Body of pancreas (tissue), 4 donors: ENCODE data around the gene PAGE4. TPM values are rescaled to one million over a fixed set of nuclear protein-coding genes. Genes with fewer than 3 reads are reported as not detected.

Source experiments
- ATAC-seq: fragments of 150-250 bp; one replicate; pipeline ENCODE4 v1.9.1; 2016
- DNase-seq, 4 donors: peaks; one replicate each; pipeline ENCODE4 v3.0.0-alpha.2; 2019
- H3K27ac ChIP-seq, 4 donors: fragments of 200-600 bp; sonication (generic); 1 replicate in 3 of 4; 2 replicates in 1 of 4; pipeline versions ENCODE4 v1.5.1 to v1.6.1; 2016 to 2019; ENCODE audit warnings: mild to moderate bottlenecking in 1 of 4, mixed read lengths in 1 of 4, moderate library complexity in 1 of 4
- H3K27me3 ChIP-seq, 2 donors: fragments of 200-600 bp; sonication (generic); one replicate each; pipeline ENCODE4 v1.6.0; 2016; ENCODE audit warnings: mild to moderate bottlenecking in 1 of 2
- H3K36me3 ChIP-seq, 2 donors: fragments of 200-600 bp; sonication (generic); replicated peaks in 1 of 2; 2 replicates each; pipeline ENCODE4 v1.5.1; 2016; ENCODE audit warnings: low read depth in 2 of 2; ENCODE audit not compliant: insufficient read depth in 1 of 2
- H3K4me1 ChIP-seq: fragments of 200-600 bp; sonication (generic); one replicate; pipeline ENCODE4 v1.6.0; 2016
- H3K4me3 ChIP-seq, 2 donors: fragments of 200-600 bp; sonication (generic); 1 replicate in 1 of 2; 2 replicates in 1 of 2; pipeline ENCODE4 v1.5.1; 2016 to 2019
- H3K9me3 ChIP-seq, 3 donors: fragments of 200-600 bp; sonication (generic); 1 replicate in 2 of 3; 2 replicates in 1 of 3; pipeline ENCODE4 v1.5.1; 2016
- POLR2A ChIP-seq, 3 donors: fragments of 450-650 bp; IDR thresholded peaks; one replicate each; pipeline ENCODE4 v1.6.1; 2016; ENCODE audit warnings: antibody characterized with exemption in 3 of 3, mild to moderate bottlenecking in 2 of 3
- WGBS, 2 donors: methylation state at CpG; one replicate each; pipeline ENCODE4 v1.1.5; 2017; 5-methylcytosine and 5-hydroxymethylcytosine counted together
- intact Hi-C: fragments of 100-400 bp; cut with DNase I; formaldehyde crosslinking; loops from one replicate; pipeline ENCODE4 v1.15.1; 2023
- total RNA-seq, 2 donors: library from RNA; depleted of rRNA; stranded (reverse); fragments of >200 nt; gene quantifications; one replicate each; pipeline ENCODE4 v1.1.0, GENCODE V29; 2016
- TF ChIP-seq, protein P1 (sequence below), 7 experiments: fragments of 450-650 bp in 4 of 7; fragments of 200-600 bp in 3 of 7; sonication (generic) in 3 of 7; IDR thresholded peaks; one replicate each; pipeline ENCODE4 v1.5.1; 2016 to 2019; ENCODE audit warnings: antibody characterized with exemption in 7 of 7

PAGE4 gene, protein sequence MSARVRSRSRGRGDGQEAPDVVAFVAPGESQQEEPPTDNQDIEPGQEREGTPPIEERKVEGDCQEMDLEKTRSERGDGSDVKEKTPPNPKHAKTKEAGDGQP
- not detected for total RNA-seq

DNA sequence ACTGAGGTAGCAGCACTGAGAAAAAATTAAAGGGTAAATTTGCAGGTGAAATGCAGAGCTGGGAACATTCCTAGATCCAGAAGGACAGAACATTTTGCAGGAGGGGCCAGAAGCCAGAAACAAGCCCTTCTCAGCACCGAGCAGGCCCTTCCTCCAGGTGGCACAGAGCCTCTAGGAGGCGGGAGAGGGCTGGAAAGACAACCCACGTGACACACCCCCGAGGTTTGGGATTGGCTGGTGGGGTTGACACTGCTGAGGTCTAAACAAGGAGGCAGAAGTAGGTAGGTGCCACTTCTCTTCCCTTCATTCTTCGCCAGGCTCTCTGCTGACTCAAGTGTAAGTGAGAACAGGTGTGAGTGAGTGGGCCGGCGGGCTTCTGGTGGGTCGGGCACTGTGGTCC is at the start of gene PAGE4:
Gene PAGE4 (plus strand): TSS at position 288 of the 400 bp plus-strand sequence. CDS start 1,126 bp downstream, outside the sequence.
- DNase-seq (no peak), ATAC-seq (no peak)
- 67 to 73% methylated on average over 2 to 5 of the region's 8 CpGs for WGBS, 2 donors
- Histone ChIP-seq H3K27ac (no peak within 1 kb of the TSS), H3K36me3 (no peaks in the 10 kb centered on the region), H3K4me3 (no peak within 1 kb of the TSS), H3K4me1 (no peaks in the 10 kb centered on the region), H3K27me3 (no peaks in the 10 kb centered on the region), H3K9me3 (peaks cover 0 to 2% (median 0%) of the 10 kb centered on the region in 3 donors)
- intact Hi-C loops: no loop called here
- TF ChIP-seq POLR2A (IDR thresholded peaks at IDR 0.05): no peak
- TF ChIP-seq, protein P1, sequence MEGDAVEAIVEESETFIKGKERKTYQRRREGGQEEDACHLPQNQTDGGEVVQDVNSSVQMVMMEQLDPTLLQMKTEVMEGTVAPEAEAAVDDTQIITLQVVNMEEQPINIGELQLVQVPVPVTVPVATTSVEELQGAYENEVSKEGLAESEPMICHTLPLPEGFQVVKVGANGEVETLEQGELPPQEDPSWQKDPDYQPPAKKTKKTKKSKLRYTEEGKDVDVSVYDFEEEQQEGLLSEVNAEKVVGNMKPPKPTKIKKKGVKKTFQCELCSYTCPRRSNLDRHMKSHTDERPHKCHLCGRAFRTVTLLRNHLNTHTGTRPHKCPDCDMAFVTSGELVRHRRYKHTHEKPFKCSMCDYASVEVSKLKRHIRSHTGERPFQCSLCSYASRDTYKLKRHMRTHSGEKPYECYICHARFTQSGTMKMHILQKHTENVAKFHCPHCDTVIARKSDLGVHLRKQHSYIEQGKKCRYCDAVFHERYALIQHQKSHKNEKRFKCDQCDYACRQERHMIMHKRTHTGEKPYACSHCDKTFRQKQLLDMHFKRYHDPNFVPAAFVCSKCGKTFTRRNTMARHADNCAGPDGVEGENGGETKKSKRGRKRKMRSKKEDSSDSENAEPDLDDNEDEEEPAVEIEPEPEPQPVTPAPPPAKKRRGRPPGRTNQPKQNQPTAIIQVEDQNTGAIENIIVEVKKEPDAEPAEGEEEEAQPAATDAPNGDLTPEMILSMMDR (IDR thresholded peaks at IDR 0.05): no peak

DNA sequence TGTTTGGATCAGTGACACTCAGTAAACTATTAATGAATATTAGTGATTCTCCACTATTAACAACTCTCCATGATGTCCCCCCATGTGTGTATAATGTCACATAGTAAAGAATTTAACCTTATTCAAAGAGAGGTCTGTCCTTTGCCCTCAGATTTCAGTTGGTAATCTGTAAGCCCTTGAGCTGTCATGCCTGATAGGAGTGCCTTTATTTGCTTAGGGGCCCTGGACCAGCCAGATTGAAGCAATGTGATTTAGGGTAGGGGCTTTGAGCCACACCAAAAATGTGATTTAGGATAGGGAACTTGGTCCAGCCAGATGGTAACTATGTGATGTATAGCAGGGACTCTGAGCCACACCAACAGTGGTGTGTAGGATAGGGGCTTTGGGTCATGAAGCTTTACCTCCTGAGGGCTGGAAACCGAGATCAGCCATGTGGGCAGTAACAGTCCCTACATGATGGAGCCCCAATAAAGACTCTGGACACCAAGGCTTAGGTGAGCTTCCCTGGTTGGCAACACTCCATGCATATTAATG is 44.3 kb upstream of the PAGE4 start:
- no peaks in the 10 kb centered on the region for H3K4me1 ChIP-seq
- TF ChIP-seq, protein P1 (IDR thresholded peaks at IDR 0.05): no peak
- no peak for TF ChIP-seq POLR2A (IDR thresholded peaks at IDR 0.05)
- WGBS, 2 donors: 100% methylated on average over 1 of the region's 1 CpG; no CpG with 5 or more reads in 1 of the 2 donors
- intact Hi-C loops: no loop called here
- no peak for DNase-seq
- H3K9me3 ChIP-seq: no peaks in the 10 kb centered on the region
- H3K27me3 ChIP-seq: no peaks in the 10 kb centered on the region
- H3K4me3 ChIP-seq: no peak overlapping the region
- no peak overlapping the region for H3K27ac ChIP-seq
- no peaks in the 10 kb centered on the region for H3K36me3 ChIP-seq
- ATAC-seq: no peak

DNA sequence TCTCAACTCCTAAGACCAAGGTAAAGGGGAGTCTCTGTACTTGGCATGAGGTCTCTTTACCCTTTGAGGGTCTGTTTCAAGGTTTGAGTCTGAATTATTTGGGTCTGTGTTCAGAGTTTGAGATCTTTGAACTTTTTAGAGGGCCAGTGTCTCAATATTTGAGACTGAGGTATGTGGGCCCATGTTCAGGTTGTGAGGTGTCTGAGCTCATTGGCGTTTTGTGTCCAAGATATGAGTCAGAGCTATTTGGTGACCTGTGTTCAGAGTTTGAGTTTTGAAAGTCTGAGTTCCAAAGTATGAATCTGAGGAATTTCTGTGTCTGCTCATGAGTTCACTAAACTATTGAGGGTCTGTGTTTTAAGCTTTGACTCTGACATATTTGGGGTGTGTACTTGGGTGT is 36.7 kb upstream of the PAGE4 start:
- 70% methylated on average over 1 of the region's 1 CpG; no CpG with 5 or more reads in 1 of the 2 donors for WGBS, 2 donors
- Histone ChIP-seq H3K27me3 (no peaks in the 10 kb centered on the region), H3K9me3 (no peaks in the 10 kb centered on the region), H3K4me3 (no peak overlapping the region), H3K27ac (no peak overlapping the region), H3K4me1 (no peaks in the 10 kb centered on the region), H3K36me3 (no peaks in the 10 kb centered on the region)
- ATAC-seq (no peak), DNase-seq (no peak)
- TF ChIP-seq, protein P1 (IDR thresholded peaks at IDR 0.05): no peak
- no peak for TF ChIP-seq POLR2A (IDR thresholded peaks at IDR 0.05)
- intact Hi-C loops: no loop called here

DNA sequence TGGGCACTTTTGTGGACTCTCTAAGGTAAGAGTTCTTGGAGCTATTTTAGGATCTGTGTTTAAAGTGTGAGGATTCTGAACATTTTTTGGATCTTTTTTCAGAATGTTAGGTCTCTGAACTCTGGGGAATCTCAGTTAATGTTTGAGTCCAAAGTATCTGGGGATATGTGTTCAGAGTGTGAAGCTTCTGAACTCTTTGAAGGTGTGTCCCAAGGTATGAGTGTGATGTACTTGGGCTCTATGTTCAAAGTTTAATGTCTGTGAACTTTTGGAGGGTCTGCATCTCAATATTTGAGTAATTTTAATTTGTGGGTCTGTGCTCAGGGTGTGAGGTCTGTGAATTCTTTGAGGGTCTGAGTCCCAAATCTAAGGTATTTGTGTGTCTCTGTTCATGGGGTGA is 35.4 kb upstream of the PAGE4 start:
- DNase-seq: no peak
- no peak overlapping the region for H3K27ac ChIP-seq
- intact Hi-C loops: no loop called here

More for the DNA sequence above, 35.4 kb upstream of the PAGE4 start:
- no peak for ATAC-seq
- no peak for TF ChIP-seq POLR2A (IDR thresholded peaks at IDR 0.05)
- TF ChIP-seq, protein P1 (IDR thresholded peaks at IDR 0.05): no peak
- H3K4me1 ChIP-seq: no peaks in the 10 kb centered on the region
- H3K9me3 ChIP-seq: no peaks in the 10 kb centered on the region
- H3K4me3 ChIP-seq: no peak overlapping the region
- no peaks in the 10 kb centered on the region for H3K27me3 ChIP-seq
- H3K36me3 ChIP-seq: no peaks in the 10 kb centered on the region
